ENCODE measurements around the gene CLCA2.

Gene CLCA2

DNA sequence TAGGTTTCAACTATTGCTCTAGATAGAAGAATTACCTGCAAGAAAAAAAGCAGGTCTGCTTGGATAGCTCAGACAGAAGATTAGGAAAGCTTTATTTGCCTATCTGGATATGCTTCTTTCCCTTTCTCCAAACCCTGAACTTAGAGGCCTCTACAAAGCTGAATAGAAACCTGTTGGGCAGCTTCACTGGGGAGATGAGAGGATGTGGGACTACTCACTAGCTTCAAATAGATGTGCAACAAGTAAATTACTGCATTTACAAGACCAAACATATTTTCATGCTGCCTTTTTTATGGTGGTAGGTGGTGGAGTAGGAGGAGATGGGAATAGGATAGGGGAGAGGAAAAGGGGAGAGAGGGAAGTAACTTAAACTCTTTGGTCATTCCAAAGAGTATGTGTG is 6.4 kb downstream of the CLCA2 start:
- DNase-seq (ENCODE audit: low read depth): no peak

DNA sequence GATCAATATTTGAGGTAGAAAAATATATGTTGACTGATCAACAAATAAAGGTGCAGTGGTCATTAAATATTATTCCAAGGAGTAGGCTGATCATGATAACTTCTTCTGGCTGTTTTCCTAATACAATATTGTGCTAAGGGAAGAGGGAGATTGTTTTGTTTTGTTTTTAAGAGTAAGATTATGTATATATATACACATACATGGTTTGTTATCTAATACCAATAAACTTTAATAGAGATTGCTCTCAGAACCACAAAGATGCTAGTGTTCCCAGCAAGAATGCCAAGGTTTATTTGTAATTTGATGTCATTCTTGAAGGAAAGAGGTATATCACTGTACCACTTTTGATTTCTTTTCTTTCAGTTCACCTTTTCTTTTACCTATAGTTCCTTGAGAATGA is 10.1 kb downstream of the CLCA2 start:
- DNase-seq (ENCODE audit: low read depth): no peak

DNA sequence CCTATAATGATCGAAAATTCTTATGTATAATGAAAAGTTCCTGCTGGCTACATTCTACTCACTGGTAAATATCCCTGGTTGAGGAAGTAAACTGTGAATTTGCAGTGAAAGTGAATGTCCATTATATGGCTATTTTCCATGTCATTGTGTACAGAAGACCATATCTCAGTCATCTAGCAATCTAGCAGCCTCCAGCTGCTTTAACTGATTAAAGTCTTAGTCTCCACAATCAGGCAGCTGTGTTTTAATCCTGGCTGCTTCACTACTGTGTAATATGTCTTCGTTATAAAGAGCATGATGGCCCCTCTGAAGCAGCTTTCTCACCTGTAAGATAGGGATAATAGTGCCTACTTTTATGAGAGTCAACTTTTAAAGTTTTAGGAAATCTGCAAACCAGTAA is 11.4 kb downstream of the CLCA2 start:
- no peak for DNase-seq (ENCODE audit: low read depth)

DNA sequence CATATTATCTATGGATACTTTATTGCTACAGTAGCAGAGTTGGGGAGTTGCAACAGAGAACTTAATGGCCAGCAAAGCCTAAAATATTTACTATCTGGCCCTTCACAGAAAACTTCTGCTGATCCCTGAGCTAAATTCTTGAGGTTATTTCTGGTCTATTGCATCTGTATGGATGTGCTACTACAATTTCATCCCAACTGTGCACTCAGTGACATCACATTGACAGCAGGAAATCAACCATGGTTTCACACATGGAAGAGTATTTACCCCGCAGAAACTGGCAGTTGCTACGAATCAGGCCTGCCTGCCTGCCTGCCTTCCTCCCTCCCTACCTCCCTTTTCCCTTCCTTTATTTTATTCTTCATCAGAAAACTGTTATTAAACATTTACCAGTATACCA is 12.1 kb downstream of the CLCA2 start:
- DNase-seq (ENCODE audit: low read depth): no peak

DNA sequence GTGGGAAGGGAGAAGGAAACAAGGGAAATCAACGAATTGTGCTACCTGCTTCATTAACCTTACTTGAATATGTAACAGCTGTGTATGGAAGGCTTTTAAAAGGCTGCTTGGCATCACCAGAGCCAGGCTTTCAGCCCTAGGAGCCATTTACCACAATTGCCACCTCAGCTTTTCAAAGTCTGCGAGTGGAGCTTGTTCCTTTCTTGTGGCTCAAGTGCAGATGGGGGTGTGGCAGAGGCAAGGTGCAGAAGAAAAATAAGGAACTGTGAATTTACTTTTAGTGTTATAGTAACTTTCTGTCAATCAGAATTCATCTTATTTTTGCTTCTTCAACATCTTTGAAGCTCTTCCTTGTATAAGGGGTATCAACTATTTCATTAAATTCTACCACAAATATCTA is 17.6 kb downstream of the CLCA2 start:
- no peak for DNase-seq (ENCODE audit: low read depth)

DNA sequence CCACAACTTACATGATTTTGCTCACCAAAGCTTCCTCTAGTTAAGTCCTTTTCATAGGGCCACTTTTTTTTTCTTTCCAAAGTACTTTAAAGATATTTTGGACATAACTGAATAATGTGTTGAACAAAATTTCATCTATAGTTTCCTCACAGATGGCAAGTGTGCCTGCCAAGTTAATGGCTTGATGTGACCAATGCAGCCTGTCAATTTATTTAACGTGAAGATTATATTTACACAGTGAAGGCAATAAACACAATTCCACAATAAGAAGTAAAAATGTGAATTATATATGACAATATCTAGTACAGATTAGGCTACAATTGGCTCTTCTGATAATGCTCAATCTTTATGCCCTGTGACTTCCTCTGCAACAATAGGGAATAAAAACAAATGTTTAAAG is 18.0 kb downstream of the CLCA2 start:
- DNase-seq (ENCODE audit: low read depth): no peak

DNA sequence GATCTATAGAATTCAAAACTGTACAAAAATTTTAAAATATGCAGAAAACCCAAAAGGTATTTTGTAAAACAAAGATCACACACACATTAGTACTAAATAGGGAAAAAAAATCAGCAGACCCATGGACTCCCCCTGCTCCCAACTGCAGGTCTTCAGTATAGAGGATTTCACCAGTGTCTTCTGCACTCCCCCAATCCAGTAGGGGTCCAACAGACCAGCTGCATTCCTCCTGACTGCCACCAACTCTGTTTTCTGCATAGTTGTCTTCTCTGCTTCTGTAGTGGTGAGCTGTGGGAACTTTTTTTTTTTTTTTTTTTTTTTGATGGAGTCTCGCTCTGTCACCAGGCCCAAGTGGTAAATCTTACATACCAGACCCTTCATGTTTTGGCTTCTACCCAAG is 21.9 kb downstream of the CLCA2 start:
- no peak for DNase-seq (ENCODE audit: low read depth)

DNA sequence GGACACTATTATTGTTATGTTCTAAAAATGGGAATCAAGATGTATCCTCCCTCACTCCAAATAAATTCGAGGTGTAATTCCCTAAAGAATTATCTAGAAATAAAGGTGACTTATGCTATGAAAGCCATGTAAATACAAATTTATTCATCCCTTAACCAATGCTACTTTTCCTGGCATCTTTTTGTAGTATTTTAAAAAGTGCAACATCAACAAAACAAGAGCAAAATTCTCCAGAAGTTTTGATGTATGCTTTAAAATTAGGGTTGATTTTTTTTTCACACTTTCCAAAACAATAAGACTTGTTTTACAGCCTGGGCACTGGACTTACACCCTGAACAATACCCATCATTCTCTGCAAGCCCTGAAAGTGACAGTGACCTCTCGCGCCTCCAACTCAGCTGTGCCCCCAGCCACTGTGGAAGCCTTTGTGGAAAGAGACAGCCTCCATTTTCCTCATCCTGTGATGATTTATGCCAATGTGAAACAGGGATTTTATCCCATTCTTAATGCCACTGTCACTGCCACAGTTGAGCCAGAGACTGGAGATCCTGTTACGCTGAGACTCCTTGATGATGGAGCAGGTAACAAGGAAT is 23.3 kb downstream of the CLCA2 start:
- no peak for DNase-seq (ENCODE audit: low read depth)

DNA sequence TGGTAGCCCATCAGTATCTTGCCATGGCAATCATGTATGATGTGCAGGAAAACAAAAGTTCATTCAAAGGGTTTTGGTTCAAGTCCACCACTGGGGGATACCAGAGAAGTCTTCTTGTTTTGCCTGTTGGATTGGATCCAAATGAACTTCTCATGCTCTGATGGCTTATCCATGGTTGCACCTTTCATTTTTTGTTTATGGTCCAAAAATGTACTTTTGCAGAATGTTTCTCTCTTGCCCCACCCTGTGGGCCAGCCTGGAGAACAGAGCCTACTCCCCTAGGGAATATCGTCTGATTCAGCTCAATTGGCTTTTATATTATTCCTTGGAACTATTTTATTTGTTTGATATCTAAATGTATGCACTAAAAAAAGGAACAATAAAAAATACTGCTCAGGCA is 24.7 kb downstream of the CLCA2 start:
- no peak for DNase-seq (ENCODE audit: low read depth)

DNA sequence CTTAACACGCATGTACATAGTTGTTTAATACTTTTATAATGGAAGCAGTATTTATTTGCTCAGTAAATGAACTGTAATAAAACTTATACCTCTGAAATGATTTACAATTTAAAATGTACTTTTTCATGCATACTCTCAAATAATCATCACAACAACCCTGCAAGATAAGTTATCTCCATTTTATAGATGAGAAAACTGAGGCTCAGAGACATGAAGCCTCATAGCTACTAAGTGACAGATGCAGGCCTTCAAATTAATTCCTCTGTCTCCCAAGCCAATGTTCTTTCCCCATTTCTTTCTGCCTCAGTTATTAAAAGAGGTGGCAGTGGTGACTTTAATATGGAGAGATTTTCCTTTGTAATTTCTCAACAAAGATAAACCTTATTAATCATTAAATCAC is 25.1 kb downstream of the CLCA2 start:
- no peak for DNase-seq (ENCODE audit: low read depth)

DNA sequence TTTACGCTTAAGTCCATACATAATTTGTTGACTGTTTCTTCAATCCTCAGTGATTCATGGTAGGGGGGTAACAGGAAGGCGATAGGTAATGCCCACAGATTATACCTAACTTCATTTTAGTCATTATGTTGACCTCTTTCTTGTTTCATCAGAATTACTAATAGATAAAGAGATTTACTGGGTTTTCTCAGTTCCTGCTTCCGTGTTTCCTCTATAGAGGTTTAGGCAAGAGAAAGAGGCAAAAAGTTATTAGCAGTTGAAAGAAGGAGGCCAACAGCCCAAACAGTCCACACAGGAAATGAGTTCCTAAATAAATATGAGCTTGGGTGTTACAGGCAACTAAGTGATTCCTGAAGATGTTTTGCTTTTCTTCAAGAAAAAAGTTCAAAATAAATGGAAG is 26.9 kb downstream of the CLCA2 start:
- DNase-seq (ENCODE audit: low read depth): no peak

DNA sequence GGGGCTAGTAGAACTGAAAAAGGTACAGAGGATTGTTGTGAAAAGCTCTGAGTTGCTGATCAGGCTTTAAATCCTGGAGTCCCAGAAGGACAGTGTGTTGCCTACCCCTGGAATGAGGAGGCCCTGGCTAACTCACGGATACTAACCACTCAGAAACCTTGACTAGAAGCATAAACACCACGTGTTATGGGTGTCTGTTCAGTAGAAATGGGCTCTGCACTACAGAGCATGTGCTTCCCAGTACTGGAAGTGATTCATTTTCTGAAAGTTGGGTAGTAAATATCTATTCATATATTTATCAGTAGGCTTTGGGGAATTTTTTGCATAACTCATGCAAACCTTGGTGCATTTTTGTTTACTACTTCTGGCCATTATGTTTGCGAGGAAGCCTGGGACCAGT is 29.7 kb downstream of the CLCA2 start:
- no peak for DNase-seq (ENCODE audit: low read depth)

DNA sequence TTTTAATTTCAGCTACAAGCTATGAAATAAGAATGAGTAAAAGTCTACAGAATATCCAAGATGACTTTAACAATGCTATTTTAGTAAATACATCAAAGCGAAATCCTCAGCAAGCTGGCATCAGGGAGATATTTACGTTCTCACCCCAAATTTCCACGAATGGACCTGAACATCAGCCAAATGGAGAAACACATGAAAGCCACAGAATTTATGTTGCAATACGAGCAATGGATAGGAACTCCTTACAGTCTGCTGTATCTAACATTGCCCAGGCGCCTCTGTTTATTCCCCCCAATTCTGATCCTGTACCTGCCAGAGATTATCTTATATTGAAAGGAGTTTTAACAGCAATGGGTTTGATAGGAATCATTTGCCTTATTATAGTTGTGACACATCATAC is 31.1 kb downstream of the CLCA2 start:
- DNase-seq (ENCODE audit: low read depth): no peak

DNA sequence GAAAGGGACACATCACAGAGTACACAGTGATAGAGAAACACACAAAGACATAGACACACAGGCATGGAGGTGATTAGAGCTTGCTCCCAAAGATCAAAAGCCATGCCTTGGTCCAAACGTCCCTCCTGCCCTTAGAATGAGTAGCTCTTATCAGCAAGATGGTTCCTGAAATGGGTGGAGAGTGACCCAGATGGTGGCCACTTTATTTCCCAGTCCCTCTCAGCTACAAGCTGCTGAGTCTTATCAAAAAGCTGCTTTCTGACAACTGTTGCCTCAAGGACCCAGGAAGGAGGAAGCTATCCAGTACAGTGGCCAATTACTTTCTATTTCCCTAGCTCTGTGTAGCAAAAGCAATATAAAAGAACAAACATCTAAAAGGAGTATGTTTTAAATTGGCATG is 37.0 kb downstream of the CLCA2 start:
- DNase-seq (ENCODE audit: low read depth): no peak

DNA sequence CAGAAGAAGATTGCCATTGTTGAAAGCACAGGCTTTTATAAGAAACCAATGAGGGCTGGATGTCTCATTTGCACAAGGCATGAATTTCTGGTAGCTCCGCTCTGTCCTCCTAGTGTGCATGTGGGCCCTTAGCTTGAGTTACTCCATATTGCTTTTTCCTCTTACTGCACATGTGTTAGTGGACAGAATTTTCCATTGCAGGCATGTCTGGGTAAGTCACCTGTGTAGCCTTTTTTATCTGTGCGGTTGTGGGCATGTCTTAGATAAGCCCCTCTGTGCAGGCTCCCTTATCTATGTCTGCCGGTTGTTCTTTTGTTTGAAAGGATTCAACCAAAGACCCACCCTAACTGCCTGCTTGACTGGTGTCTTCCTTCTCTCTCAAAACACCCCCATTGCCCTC is 37.5 kb downstream of the CLCA2 start:
- no peak for DNase-seq (ENCODE audit: low read depth)

DNA sequence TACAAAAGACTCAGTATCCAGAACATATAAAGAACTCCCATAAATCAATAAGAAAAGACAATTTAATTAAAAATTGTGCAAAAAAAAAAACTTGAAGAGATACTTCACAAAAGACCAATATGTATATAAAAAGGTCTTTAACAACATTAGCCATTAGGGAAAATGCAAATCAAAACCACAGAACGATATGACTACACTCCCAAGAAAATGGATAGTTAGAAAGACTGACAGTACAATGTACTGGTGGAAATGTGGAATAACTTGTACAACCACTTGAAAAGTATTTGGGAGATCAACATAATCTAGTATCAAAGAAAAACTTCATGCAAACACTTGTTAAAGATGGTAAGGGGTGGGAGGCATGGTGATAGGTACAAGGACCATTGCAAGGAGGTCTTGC is 40.8 kb downstream of the CLCA2 start:
- DNase-seq (ENCODE audit: low read depth): no peak

DNA sequence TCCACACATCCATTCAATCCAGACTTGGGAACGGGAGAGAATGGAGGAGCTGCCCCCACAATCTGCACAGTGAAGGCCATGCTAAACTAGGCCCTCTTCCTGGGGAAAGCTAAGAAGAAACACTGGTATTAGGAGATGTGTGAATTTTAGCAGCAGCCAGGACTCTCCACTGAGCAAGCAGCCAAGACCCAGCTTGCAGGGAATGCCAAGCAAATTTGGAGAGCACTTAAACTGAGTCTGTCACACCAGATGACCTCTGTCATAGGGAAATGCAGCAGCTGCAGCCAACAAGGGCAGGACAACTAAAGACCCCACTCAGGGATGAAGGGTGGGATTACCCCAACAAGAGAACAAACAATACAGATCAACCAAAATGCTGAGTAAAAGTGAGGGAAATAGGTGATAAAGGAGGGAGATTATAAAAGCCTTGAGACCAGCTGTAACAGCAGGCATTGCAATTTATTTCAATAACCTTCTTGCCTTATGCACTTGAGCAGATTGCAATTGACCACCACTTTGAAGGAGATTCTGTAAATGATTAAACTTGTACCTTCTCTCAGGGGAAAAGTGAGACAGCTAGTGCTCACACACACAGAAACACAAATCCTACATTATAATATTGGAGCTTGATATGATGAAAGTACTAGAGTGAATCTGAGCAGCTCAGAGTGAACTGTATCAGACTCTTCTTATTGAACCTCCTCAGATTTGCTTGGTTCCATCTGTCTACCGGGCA is 42.3 kb downstream of the CLCA2 start:
- DNase-seq (ENCODE audit: low read depth): no peak

DNA sequence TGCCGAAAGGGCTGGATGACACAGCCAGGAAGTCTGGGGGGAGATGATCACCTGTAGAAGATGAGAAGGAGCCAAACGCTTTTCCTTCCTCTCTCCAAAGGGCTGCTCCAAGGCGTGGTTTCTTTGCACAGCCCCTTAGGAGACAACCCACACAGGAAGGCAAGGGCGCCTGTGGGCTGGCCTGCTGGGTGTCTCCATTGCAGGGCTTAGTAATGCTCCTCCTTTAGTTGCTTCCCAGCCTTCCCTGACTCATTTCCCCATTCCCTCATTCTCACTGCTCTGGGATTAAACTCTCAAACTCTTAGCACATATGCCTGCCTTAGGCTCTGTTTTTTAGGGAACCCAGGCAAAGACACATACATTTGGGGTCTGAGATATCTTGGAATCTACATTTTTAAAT is 43.0 kb downstream of the CLCA2 start:
- no peak for DNase-seq (ENCODE audit: low read depth)

DNA sequence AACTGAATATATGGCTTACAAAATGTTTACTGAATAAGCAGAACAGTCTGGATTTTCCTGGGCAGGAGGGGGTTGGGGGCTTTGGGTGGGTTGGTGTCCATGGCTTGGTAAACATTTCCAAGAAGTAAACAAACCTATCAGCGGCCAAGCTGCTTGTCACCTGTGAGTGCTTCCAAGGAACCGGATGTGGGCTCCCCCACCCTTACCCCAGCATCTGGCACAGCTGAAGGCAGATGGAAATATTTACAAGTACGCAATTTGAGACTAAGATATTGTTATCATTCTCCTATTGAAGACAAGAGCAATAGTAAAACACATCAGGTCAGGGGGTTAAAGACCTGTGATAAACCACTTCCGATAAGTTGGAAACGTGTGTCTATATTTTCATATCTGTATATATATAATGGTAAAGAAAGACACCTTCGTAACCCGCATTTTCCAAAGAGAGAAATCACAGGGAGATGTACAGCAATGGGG is 44.6 kb downstream of the CLCA2 start, which contains the start of gene CLCA1:
TSS of gene CLCA1 (plus strand) at position 427 of the 477 bp plus-strand sequence. CDS start at position 472, 45 bp downstream.
- DNase-seq (ENCODE audit: low read depth): no peak

DNA sequence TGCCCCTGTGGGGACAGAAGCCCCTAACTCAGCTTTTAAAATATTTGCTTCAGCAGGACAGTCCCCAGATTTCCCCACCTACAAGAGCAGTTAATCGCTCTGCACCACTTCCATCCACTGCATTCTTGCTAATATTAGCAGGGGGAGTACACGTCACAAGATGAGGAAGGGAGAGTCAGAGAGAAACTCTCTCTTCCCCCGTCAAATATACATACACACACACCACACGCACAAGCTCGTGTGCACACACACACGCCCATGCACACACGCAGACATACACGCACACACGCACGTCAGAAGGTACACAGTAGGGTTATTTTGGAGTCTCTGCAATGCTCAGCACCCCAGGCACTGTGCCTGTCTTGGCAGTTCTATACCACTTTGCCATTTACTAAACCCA is 46.9 kb downstream of the CLCA2 start:
- no peak for DNase-seq (ENCODE audit: low read depth)

DNA sequence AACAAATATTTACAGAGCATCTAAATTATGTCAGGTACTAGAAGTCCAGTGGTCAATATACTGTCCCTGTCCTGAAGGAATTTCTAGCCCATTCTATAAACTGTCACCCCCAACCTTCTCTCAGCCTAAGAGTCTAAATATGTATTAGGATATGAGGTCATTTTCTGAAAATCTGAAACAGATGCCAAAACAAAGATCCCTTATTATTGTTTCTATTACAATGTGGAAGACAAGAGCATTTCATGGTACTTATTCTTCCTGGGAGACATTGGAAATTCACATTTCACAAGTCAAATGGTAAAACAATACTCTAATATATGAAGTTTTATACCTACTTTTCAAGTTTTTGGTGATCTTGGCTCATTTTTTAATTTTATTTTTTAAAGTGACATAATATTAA is 47.3 kb downstream of the CLCA2 start:
- no peak for DNase-seq (ENCODE audit: low read depth)

DNA sequence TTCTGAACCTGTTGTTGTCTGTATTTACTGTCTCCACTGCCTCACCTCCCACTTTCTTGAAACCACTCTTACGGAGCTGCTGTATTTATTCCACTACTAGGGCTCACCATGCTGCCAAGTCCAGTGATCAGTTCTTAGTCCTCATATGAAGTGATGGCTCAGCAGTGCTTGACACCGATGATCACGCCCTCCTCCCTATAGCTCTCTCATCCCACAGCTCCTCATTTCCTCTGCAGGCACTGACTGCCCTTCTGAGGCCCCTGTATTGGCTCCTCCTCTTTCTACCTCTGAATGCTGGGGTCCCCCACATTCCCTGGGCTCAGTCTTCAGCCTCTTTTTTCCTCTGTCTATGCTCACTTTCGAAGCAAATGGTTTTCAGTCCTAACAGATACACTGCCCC is 48.2 kb downstream of the CLCA2 start:
- DNase-seq (ENCODE audit: low read depth): no peak

DNA sequence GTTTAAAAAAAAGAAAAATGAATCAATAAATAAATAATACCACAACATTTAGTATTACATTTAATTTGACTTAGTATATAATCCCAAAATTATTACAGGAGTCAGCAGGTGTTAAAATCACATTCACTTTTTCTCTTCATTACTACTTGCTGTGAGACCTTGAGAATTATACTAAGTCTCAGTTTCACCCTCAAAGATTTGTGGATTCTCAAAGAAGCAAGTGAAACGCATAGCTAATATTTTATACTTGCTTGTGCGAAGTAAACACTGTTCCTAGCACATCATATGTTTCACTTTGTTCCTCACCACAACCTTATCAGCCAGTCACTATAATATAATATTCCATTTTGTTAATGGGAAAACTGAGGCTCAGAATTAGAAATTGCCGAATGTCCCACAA is 48.8 kb downstream of the CLCA2 start:
- no peak for DNase-seq (ENCODE audit: low read depth)

DNA sequence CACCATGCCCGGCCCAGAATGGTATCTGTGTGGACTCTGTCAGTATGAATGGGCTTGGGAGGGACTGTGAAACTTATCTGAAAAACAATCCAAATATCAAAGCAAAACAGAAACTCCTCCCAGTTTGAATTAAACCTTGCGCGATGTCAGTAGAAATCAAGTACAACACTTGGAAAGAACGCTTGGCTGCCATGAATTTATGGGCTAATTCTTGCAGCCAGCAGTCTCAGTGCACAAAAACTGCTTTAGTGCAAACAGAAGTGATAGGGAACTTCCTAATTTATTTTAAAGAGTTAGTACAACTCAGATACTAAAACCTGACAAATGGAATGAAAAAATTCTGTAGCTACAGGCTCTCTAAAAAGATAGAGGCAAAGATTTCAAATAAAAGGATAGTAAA is 53.3 kb downstream of the CLCA2 start:
- DNase-seq (ENCODE audit: low read depth): no peak

Data from stimulated activated CD4-positive, alpha-beta T cell treated with anti-CD3 and anti-CD28 coated beads, Interleukin-2, amount 100 ng/mL, for 4 hours (primary cell).